Measurements from ENCODE around the gene BRD1.
"Not testable (repeated sequence)": the region's sequence is repeated elsewhere in the genome, so short reads cannot be mapped to it uniquely, and the experiment has no call there.

The BRD1 gene

GRCh38 chr22:49823289-49824045 lies 4.2 kb downstream of the BRD1 start:
- TF ChIP-seq CTCF (IDR thresholded peaks at IDR 0.05; ENCODE audit: low read depth, low read length): no peak
- DNase-seq (ENCODE audit: extremely low read depth, low read depth): no peak

- DNase-seq (ENCODE audit: extremely low read depth, low read depth): not testable (repeated sequence)
Measured at GRCh38 chr22:49821741-49822140, 5.9 kb downstream of the BRD1 start.

DNA sequence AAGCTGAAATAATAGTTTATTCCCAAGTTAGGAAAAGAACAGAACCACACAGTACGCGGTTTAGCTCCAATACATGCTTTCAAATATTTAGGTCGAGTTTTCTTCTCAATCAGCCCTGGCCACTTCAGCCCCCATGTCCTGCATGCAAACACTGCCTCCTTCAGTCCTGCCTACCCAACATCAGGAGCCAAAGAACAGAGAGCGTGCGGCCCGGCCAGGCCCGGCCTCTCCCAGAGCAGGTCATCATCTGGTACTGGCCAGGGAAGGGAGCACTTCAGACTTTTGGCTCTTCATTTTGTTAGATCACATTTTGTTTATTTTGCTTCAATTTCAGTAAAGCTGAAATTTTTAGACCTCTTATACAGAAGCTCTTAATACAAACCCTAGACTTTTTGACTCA lies 6.7 kb downstream of the BRD1 start:
- peak; percentile 3; the same call in 1 of the 2 replicates for TF ChIP-seq CTCF (IDR thresholded peaks at IDR 0.05; ENCODE audit: low read depth, low read length)

DNA sequence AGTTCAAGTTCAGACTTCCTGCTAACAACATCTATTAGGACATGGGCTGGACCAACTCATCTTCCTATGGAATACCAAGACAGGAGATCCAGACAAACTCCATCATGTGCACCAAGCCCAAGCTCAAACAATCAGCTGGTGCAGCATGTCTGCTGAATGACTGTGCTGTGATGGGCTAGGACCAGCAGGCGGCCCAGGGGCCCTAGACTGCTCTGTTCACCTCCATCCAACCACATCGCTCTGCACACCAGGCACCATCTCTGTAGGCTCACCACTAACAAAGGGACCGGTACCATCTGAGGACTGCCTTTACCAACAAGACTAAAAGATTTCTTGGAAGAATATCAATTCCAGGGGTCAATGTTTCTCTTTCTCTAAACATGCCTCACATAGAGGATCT lies 10.3 kb downstream of the BRD1 start:
- DNase-seq (ENCODE audit: extremely low read depth, low read depth): no peak
- no peak for TF ChIP-seq CTCF (IDR thresholded peaks at IDR 0.05; ENCODE audit: low read depth, low read length)

More for the DNA sequence above, 6.7 kb downstream of the BRD1 start:
- no peak for DNase-seq (ENCODE audit: extremely low read depth, low read depth)

DNA sequence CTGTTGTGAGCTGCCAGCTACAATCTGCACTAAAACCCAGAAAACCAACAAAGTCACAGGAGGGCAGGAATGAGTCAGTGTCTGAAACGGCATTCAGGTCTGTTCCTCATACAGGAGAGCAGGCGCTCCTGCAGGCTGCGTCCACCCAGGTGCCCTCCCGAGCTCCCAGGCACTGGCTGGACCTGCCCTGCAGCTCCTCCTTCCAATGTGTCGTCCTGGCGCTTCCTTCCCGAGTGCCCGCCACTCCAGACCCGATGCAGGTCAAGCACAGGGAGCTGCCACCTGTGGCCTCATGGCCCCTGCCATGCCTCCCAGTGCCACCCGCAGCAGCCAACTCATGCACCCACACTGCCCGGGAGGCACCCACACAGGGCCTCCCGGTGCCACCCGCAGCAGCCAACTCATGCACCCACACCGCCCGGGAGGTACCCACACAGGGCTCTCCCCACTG lies 12.0 kb downstream of the BRD1 start:
- no peak for DNase-seq (ENCODE audit: extremely low read depth, low read depth)
- TF ChIP-seq CTCF (IDR thresholded peaks at IDR 0.05; ENCODE audit: low read depth, low read length): no peak

DNA sequence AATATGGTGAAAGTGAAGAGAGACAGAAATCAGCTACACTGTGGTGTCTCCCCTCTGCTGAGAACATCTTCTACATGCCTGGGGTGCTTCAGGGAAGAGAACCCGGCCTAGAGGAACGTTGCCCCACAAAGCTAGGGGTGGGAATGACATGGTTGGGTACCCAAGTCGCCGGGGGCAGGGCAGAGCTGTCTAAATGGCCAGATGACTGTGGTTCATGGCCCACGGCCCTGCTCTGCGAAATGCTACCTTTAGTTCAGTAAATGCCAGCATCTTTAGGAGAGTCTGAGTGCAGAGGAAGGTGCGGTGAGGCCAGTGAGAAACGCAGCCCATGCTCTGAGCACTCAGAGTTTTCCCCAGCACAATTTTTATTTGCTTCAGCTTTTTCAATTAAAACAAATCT lies 12.8 kb downstream of the BRD1 start:
- no peak for DNase-seq (ENCODE audit: extremely low read depth, low read depth)
- TF ChIP-seq CTCF (IDR thresholded peaks at IDR 0.05; ENCODE audit: low read depth, low read length): no peak

DNA sequence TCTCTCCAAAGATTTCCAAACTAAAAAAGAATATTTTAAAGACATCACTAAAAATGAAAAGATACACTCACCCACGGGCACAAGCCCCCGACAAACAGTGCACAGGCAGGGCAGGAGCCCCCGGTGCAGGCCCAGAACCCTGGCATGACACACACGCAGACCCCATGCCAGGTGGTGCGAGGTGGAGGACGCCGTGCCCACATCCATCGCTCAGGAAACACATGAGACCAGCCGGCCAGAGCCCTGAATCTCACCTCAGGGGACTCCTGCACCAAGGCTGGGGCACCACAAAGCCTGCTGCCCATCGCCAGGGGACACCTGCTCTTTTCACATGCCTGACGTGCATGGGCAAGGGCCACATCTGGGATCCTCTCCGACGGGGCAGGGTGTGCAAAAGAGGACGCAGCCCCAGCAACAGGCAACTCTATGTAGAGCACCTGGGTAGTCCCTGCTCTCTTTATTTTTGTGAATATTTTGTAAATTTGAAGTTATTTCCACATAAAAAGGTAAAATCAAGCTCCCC lies 13.4 kb downstream of the BRD1 start:
- DNase-seq (ENCODE audit: extremely low read depth, low read depth): no peak
- no peak for TF ChIP-seq CTCF (IDR thresholded peaks at IDR 0.05; ENCODE audit: low read depth, low read length)

DNA sequence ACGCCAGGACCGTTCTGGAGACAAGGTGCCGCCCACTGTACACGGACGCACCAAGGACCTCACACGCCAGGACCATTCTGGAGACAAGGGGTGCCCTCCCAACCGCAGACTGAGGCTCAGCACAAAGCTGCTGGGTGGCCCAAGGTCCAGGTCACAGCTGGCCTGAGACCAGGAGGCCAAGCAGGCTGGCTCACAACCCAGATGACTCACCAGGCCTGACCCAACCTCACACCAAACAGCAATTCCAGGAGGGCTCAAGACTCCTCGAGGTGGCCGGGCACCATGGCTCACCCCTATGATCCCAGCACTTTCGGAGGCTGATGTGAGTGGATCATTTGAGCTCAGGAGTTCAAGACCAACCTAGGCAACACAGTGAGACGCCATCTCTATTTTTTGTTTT lies 14.8 kb downstream of the BRD1 start:
- no peak for TF ChIP-seq CTCF (IDR thresholded peaks at IDR 0.05; ENCODE audit: low read depth, low read length)
- no peak for DNase-seq (ENCODE audit: extremely low read depth, low read depth)

All from AG09319 (cell line).